IPS DF 6.9 (cell line): Measurements from ENCODE around the gene METRNL.

ENCODE experiments used
- DNase-seq: peaks from one replicate; pipeline ENCODE4 v3.0.0-alpha.2; 2013; ENCODE audit warnings: low read depth, low spot score
- H3K27ac ChIP-seq: one replicate; pipeline ENCODE4 v1.5.1; 2013; ENCODE audit warnings: low read length, control low read depth
- H3K27me3 ChIP-seq: 2 replicates; pipeline ENCODE4 v1.6.1; 2013; ENCODE audit warnings: mild to moderate bottlenecking, low read length; ENCODE audit not compliant: control insufficient read depth, insufficient read depth
- H3K36me3 ChIP-seq: 2 replicates; pipeline ENCODE4 v1.6.1; 2013; ENCODE audit warnings: low read length; ENCODE audit not compliant: control insufficient read depth, insufficient read depth
- H3K4me1 ChIP-seq: 2 replicates; pipeline ENCODE4 v1.6.1; 2013; ENCODE audit warnings: low read length; ENCODE audit not compliant: control insufficient read depth, insufficient read depth
- H3K4me3 ChIP-seq: 2 replicates; pipeline ENCODE4 v1.5.1; 2013; ENCODE audit warnings: mild to moderate bottlenecking, low read length
- H3K9me3 ChIP-seq: 2 replicates; pipeline ENCODE4 v1.6.1; 2013; ENCODE audit warnings: low read length, inconsistent platforms; ENCODE audit not compliant: control insufficient read depth, insufficient read depth
- WGBS: extraction: QIAGEN DNeasy Blood & Tissue Kit; methylation state at CpG from one replicate; pipeline ENCODE4 v1.1.7; 2013; ENCODE audit warnings: mixed read lengths, missing lambda C conversion rate; ENCODE audit not compliant: insufficient read length, insufficient coverage; 5-methylcytosine and 5-hydroxymethylcytosine counted together

METRNL gene

DNA sequence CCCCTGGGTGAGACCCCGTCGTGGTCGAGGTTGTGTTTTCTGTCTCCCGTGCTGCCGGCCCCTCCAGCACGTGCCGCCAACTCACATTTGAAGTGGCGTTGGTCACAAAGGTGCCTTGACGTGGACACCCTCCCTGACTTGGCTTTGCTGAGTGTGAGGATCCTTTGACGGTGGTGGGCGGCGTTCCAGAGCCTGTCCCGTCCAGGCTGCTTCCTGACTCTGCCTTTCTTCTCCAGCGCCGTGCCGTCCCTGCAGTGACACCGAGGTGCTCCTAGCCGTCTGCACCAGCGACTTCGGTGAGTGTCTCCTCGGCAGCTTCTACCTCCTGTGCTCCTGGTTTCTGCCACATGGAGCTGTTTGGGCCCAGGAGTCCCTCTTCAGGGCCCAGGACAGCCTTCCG, 13.5 kb downstream of the METRNL start:
- H3K36me3 ChIP-seq, result peaks cover 15% of the 10 kb centered on the region; the same call in 1 of the 2 replicates

GRCh38 chr17:83093506-83093905, 14.1 kb downstream of the METRNL start:
- Histone ChIP-seq H3K27ac (no peak overlapping the region), H3K27me3 (no peaks in the 10 kb centered on the region), H3K4me3 (no peak overlapping the region), H3K36me3 (peaks cover 15% of the 10 kb centered on the region; the same call in 1 of the 2 replicates), H3K9me3 (no peaks in the 10 kb centered on the region), H3K4me1 (peaks cover under 1% of the 10 kb centered on the region; the same call in 1 of the 2 replicates)
- WGBS, result no CpG with 5 or more reads among the region's 14 CpGs
- no peak for DNase-seq

More for the DNA sequence above, 13.5 kb downstream of the METRNL start:
- DNase-seq, result no peak
- Histone ChIP-seq H3K4me3 (no peak overlapping the region), H3K27ac (no peak overlapping the region), H3K9me3 (no peaks in the 10 kb centered on the region), H3K4me1 (no peaks in the 10 kb centered on the region), H3K27me3 (no peaks in the 10 kb centered on the region)
- WGBS, result no CpG with 5 or more reads among the region's 22 CpGs

GRCh38 chr17:83094291-83094690, 14.9 kb downstream of the METRNL start:
- Histone ChIP-seq H3K9me3 (no peaks in the 10 kb centered on the region), H3K4me1 (peaks cover 5% of the 10 kb centered on the region; the same call in 1 of the 2 replicates), H3K4me3 (no peak overlapping the region), H3K27me3 (no peaks in the 10 kb centered on the region), H3K36me3 (peaks cover 15% of the 10 kb centered on the region; the same call in 1 of the 2 replicates), H3K27ac (no peak overlapping the region)
- WGBS, result no CpG with 5 or more reads among the region's 32 CpGs
- no peak for DNase-seq

DNA sequence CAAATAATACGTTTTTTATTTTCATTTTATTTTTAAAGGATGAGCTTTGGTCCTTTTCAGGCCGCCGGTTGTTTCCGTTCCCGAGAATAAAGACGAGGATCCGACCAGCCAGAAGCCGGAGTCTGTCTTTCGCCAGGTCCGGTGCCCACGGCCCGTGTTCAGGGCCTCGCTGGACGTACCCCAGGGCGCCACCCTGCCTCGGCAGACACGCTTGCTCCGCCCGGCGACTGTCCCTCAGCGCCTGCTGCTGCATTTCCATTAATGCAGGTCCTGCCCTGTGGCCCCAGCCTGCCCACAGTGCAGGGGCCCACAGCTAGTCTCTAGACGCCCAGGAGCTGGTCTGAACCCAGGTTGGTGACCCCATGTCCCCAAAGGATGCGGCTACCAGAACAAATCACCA, 15.6 kb downstream of the METRNL start:
- Histone ChIP-seq H3K4me3 (no peak overlapping the region), H3K27me3 (no peaks in the 10 kb centered on the region), H3K4me1 (peaks cover 8% of the 10 kb centered on the region), H3K36me3 (peaks cover 15% of the 10 kb centered on the region; the same call in 1 of the 2 replicates), H3K9me3 (no peaks in the 10 kb centered on the region), H3K27ac (no peak overlapping the region)
- DNase-seq, result no peak
- WGBS, result no CpG with 5 or more reads among the region's 23 CpGs

GRCh38 chr17:83096401-83097224, 17.2 kb downstream of the METRNL start:
- H3K27me3 ChIP-seq, result no peaks in the 10 kb centered on the region
- DNase-seq, result no peak
- peaks cover 15% of the 10 kb centered on the region; the same call in 1 of the 2 replicates for H3K36me3 ChIP-seq
- H3K4me3 ChIP-seq, result no peak overlapping the region
- no peak overlapping the region for H3K27ac ChIP-seq
- no peaks in the 10 kb centered on the region for H3K9me3 ChIP-seq
- no CpG with 5 or more reads among the region's 26 CpGs for WGBS
- H3K4me1 ChIP-seq, result peaks cover 8% of the 10 kb centered on the region

DNA sequence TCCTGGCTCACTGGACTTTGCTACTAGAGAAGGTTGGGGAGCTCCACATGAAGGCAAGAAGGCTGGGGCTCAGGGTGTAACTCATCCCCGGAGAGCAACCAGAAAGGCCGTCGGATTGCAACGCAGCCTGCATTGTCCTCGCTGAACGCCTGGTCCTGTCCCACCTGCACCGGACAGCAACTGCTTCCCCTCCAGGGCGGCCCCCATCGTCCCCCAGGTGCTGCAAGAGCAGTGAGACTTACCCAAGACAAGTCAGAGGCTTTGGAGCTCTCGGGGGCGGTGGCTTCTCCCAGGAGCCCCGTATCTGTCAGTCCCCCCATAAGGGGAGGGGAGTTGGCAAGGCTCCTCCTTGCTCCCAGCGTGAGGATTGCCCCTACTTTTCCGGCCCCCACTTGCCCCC, 18.4 kb downstream of the METRNL start:
- H3K27me3 ChIP-seq, result no peaks in the 10 kb centered on the region
- no CpG with 5 or more reads among the region's 14 CpGs for whole genome bisulfite sequencing
- H3K9me3 ChIP-seq, result no peaks in the 10 kb centered on the region
- H3K4me1 ChIP-seq, result peaks cover 8% of the 10 kb centered on the region
- no peak overlapping the region for H3K4me3 ChIP-seq
- peaks cover 15% of the 10 kb centered on the region; the same call in 1 of the 2 replicates for H3K36me3 ChIP-seq
- DNase-seq, result no peak
- no peak overlapping the region for H3K27ac ChIP-seq

- no CpG with 5 or more reads among the region's 31 CpGs for WGBS
- H3K27ac ChIP-seq, result no peak overlapping the region
These were observed 19.1 kb downstream of the METRNL start for GRCh38 chr17:83098241-83099085.

DNA sequence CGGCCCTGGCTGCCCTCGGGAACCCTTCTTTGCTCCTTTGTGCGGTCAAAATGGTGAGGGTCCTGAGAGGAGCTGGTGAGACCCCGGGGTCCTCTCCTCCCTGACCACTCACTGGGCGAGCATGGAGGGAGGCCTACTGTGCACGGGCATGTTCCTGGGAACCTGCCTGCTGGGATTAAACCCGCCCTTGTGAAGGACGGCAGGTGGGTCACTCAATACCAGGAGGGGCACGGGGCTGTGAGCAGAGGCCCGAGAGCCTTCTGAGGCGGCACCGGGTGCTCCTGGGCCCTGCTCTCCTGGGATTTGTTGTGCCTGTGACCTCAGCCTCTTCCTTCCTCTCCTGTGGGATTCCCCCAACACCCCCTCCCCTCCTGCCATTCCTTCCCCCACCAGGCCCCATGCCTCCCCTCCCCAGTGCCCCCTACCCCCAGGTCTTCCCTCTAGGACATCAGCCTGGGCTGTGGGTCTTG, 19.7 kb downstream of the METRNL start:
- H3K4me1 ChIP-seq, result peaks cover 8% of the 10 kb centered on the region
- DNase-seq, result no peak
- no peak overlapping the region for H3K27ac ChIP-seq
- H3K36me3 ChIP-seq, result peaks cover 14% of the 10 kb centered on the region; the same call in 1 of the 2 replicates
- no peaks in the 10 kb centered on the region for H3K9me3 ChIP-seq
- H3K27me3 ChIP-seq, result no peaks in the 10 kb centered on the region
- no CpG with 5 or more reads among the region's 12 CpGs for WGBS
- no peak overlapping the region for H3K4me3 ChIP-seq

More at GRCh38 chr17:83098241-83099085, 19.1 kb downstream of the METRNL start:
- Histone ChIP-seq H3K4me1 (peaks cover 8% of the 10 kb centered on the region), H3K9me3 (no peaks in the 10 kb centered on the region), H3K27me3 (no peaks in the 10 kb centered on the region), H3K36me3 (peaks cover 15% of the 10 kb centered on the region; the same call in 1 of the 2 replicates), H3K4me3 (no peak overlapping the region)
- no peak for DNase-seq

DNA sequence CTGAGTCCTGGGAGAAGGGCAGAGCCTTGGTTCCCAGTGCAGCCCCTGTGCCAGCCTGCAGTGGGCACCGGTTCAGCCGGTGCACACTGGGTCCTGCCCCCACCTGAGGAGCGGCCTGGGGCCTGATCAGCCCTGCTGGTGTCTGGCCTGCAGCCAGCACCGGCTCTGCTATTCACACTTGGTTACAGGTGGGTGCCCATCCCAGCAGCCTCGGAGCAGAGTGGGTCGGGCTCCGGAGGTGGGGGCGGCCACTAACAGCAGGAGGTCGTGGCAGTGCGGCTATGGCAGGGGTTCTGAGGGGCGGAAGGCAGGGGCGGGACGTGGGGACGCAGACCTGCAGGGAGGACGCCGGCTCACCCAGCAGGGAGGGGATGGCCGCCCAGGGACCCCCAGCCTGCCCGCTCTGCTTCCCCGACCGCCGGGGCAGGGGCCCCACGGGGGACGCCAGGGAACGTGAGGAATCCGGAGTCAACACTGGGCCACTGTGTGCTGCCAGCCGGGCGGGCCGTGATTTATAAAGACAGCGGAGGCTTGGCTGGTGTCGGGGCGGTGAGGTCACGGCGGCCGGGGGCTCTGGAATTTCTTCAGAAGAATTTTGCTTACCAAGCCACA, 20.3 kb downstream of the METRNL start:
- H3K4me3 ChIP-seq, result no peak overlapping the region
- no peak for DNase-seq
- H3K27ac ChIP-seq, result no peak overlapping the region
- H3K36me3 ChIP-seq, result peaks cover 9% of the 10 kb centered on the region; the same call in 1 of the 2 replicates
- WGBS, result no CpG with 5 or more reads among the region's 34 CpGs
- no peaks in the 10 kb centered on the region for H3K9me3 ChIP-seq
- no peaks in the 10 kb centered on the region for H3K27me3 ChIP-seq
- peaks cover 8% of the 10 kb centered on the region for H3K4me1 ChIP-seq
